Measurements from ENCODE around the gene MAP7.

MAP7 gene

GRCh38 chr6:136534268-136534667 is 16.0 kb downstream of the MAP7 start:
- in situ Hi-C loops (cut with MboI; ENCODE audit: low sequenced_read_pairs, unreplicated experiment): no loop called here
- TF ChIP-seq CTCF (IDR thresholded peaks at IDR 0.05; ENCODE audit: borderline replicate concordance, control extremely low read depth, extremely low read depth, insufficient read depth, missing control alignments): no peak
- no peak for DNase-seq (ENCODE audit: low spot score)

- in situ Hi-C loops (cut with MboI; ENCODE audit: low sequenced_read_pairs, unreplicated experiment): no loop called here
- no peak for DNase-seq (ENCODE audit: low spot score)
- TF ChIP-seq CTCF (IDR thresholded peaks at IDR 0.05; ENCODE audit: borderline replicate concordance, control extremely low read depth, extremely low read depth, insufficient read depth, missing control alignments): no peak
These were observed 16.7 kb downstream of the MAP7 start for GRCh38 chr6:136533487-136533886.

- no peak for TF ChIP-seq CTCF (IDR thresholded peaks at IDR 0.05; ENCODE audit: borderline replicate concordance, control extremely low read depth, extremely low read depth, insufficient read depth, missing control alignments)
- in situ Hi-C loops (cut with MboI; ENCODE audit: low sequenced_read_pairs, unreplicated experiment): no loop called here
These were observed 18.2 kb downstream of the MAP7 start for GRCh38 chr6:136532030-136532429.

GRCh38 chr6:136529710-136530109 is 20.5 kb downstream of the MAP7 start:
- in situ Hi-C loops (cut with MboI; ENCODE audit: low sequenced_read_pairs, unreplicated experiment): no loop called here
- TF ChIP-seq CTCF (IDR thresholded peaks at IDR 0.05; ENCODE audit: borderline replicate concordance, control extremely low read depth, extremely low read depth, insufficient read depth, missing control alignments): no peak
- DNase-seq (ENCODE audit: low spot score): no peak

More at GRCh38 chr6:136532030-136532429, 18.2 kb downstream of the MAP7 start:
- no peak for DNase-seq (ENCODE audit: low spot score)

- in situ Hi-C loops (cut with MboI; ENCODE audit: low sequenced_read_pairs, unreplicated experiment): no loop called here
- no peak for DNase-seq (ENCODE audit: low spot score)
- no peak for TF ChIP-seq CTCF (IDR thresholded peaks at IDR 0.05; ENCODE audit: borderline replicate concordance, control extremely low read depth, extremely low read depth, insufficient read depth, missing control alignments)
These were observed 21.7 kb downstream of the MAP7 start for GRCh38 chr6:136528477-136528876.

GRCh38 chr6:136527831-136528230 is 22.4 kb downstream of the MAP7 start:
- in situ Hi-C loops (cut with MboI; ENCODE audit: low sequenced_read_pairs, unreplicated experiment): no loop called here
- TF ChIP-seq CTCF (IDR thresholded peaks at IDR 0.05; ENCODE audit: borderline replicate concordance, control extremely low read depth, extremely low read depth, insufficient read depth, missing control alignments): no peak
- DNase-seq (ENCODE audit: low spot score): no peak

- in situ Hi-C loops (cut with MboI; ENCODE audit: low sequenced_read_pairs, unreplicated experiment): no loop called here
- no peak for TF ChIP-seq CTCF (IDR thresholded peaks at IDR 0.05; ENCODE audit: borderline replicate concordance, control extremely low read depth, extremely low read depth, insufficient read depth, missing control alignments)
- DNase-seq (ENCODE audit: low spot score): no peak
These were observed 23.3 kb downstream of the MAP7 start for GRCh38 chr6:136526937-136527336.
